Panc1 (cell line): ENCODE data around the gene RAB14. TPM values are rescaled to one million over a fixed set of nuclear protein-coding genes. Genes with fewer than 3 reads are reported as not detected.

Experiments
- ATAC-seq: fragments of 200-7000 bp; cut with Tn5 transposase; 2 replicates; pipeline ENCODE4 v1.9.1; 2020; ENCODE audit warnings: mild to moderate bottlenecking, moderate library complexity
- BruUV-seq: library from RNA; stranded (reverse); fragments of 400-500 nt; replicated peaks from 2 replicates; lab custom pipeline; 2021; lab: Mats Ljungman, UMichigan
- CTCF ChIA-PET: fragments of 300-600 bp; sonication (Branson Sonifier 250); formaldehyde crosslinking; loops from one replicate; lab custom pipeline; 2022; ENCODE audit warnings: antibody characterized with exemption; lab: Charles Lee
- POLR2A ChIA-PET: fragments of 300-600 bp; sonication (Branson Sonifier 250); formaldehyde crosslinking; loops from one replicate; lab custom pipeline; 2022; ENCODE audit warnings: antibody characterized with exemption; lab: Charles Lee
- DNase-seq: peaks from one replicate; pipeline ENCODE4 v3.0.0-alpha.2; 2010; ENCODE audit warnings: low read depth, low spot score
- H3K27ac ChIP-seq: 2 replicates; pipeline ENCODE4 v1.5.1; 2011; ENCODE audit warnings: mild to moderate bottlenecking, low read length, inconsistent platforms
- H3K27me3 ChIP-seq: fragments of 200-500 bp; sonication (Bioruptor generic); 2 replicates; pipeline ENCODE4 v1.6.0; 2014; ENCODE audit warnings: low read length, inconsistent platforms; ENCODE audit not compliant: control insufficient read depth, insufficient read depth
- H3K36me3 ChIP-seq: fragments of 200-500 bp; sonication (Bioruptor generic); 2 replicates; pipeline ENCODE4 v1.5.1; 2014; ENCODE audit warnings: inconsistent platforms, mild to moderate bottlenecking, low read length, moderate library complexity; ENCODE audit not compliant: control insufficient read depth, insufficient read depth
- H3K4me1 ChIP-seq: 2 replicates; pipeline ENCODE4 v1.5.1; 2011; ENCODE audit warnings: inconsistent platforms, mild to moderate bottlenecking, low read length, moderate library complexity; ENCODE audit not compliant: control insufficient read depth, insufficient read depth
- H3K4me3 ChIP-seq, 2 experiments: 2 replicates each; pipeline ENCODE4 v1.5.1; 2011 to 2012; ENCODE audit warnings: low read depth in 2 of 2, low read length in 2 of 2, mild to moderate bottlenecking in 2 of 2, inconsistent platforms in 1 of 2, moderate library complexity in 1 of 2
- H3K9me3 ChIP-seq: fragments of 200-500 bp; sonication (Bioruptor generic); 2 replicates; pipeline ENCODE4 v1.5.1; 2014; ENCODE audit warnings: low read depth, mild to moderate bottlenecking, inconsistent platforms, low read length, moderate library complexity; ENCODE audit not compliant: control insufficient read depth, insufficient read depth
- POLR2AphosphoS5 ChIP-seq: IDR thresholded peaks from 2 replicates; pipeline ENCODE4 v1.6.1; 2012; ENCODE audit warnings: mild to moderate bottlenecking, low read depth, low read length, moderate library complexity
- REST ChIP-seq, 2 experiments: IDR thresholded peaks; 2 replicates each; pipeline ENCODE4 v1.6.1; 2011 to 2012; ENCODE audit warnings: low read depth in 2 of 2, control low read depth in 1 of 2, low read length in 1 of 2, mild to moderate bottlenecking in 1 of 2, moderate library complexity in 1 of 2; ENCODE audit not compliant: insufficient read depth in 1 of 2
- SIN3A ChIP-seq: IDR thresholded peaks from 2 replicates; pipeline ENCODE4 v1.6.1; 2012; ENCODE audit warnings: low read depth, mild to moderate bottlenecking, low read length, moderate library complexity, borderline replicate concordance; ENCODE audit not compliant: insufficient read depth
- TCF7L2 ChIP-seq: IDR thresholded peaks from 2 replicates; pipeline ENCODE4 v1.6.1; 2011; ENCODE audit warnings: mild to moderate bottlenecking, low read depth, low read length, inconsistent platforms
- in situ Hi-C: cut with HindIII; loops from 2 replicates; pipeline ENCODE4 v1.10.0; 2016; ENCODE audit warnings: low sequenced_read_pairs, low pct_unique_long_range_greater_than_20kb
- intact Hi-C: fragments of 100-400 bp; cut with micrococcal nuclease; formaldehyde crosslinking; loops from one replicate; pipeline ENCODE4 v1.10.0; 2022; ENCODE audit not compliant: unreplicated experiment
- total RNA-seq: library from RNA; stranded (reverse); gene quantifications from one replicate; pipeline ENCODE4 v1.2.1, GENCODE V29; 2021; ENCODE audit not compliant: unreplicated experiment
- TF ChIP-seq, protein P1 (sequence below): fragments of 450-650 bp; IDR thresholded peaks from 2 replicates; pipeline ENCODE4 v1.5.1; 2017; ENCODE audit warnings: mild to moderate bottlenecking

Gene RAB14
- total RNA-seq, 1 experiment from 2014 or later, result 42.7 TPM

DNA sequence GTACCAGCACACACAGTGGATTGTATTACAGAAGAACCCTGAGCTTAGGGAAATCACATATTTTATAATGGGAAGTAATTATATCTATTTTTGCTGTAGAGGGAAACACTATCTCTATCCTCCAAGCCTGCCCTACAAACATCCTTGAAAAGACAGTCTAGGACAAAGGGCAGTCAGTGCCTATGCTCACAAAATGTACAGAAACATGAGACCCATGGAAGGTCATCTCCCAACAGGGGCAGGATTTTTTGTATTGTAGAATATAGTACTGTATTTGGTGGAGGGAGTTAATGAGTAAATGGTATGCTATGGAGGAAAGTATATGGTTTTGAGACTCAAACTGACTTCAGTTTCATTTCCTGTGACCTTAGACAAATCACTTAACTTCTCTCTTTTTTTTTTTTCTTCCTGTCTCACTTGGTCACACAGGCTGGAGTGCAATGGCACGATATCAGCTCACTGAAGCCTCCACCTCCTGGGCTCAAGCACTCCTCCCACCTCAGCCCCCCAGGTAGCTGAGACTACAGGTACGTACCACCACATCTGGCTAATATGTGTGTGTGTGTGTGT is 5.8 kb upstream of the RAB14 start:
- Histone ChIP-seq H3K4me3 (no peak overlapping the region), H3K4me1 (no peaks in the 10 kb centered on the region), H3K27me3 (no peaks in the 10 kb centered on the region), H3K9me3 (no peaks in the 10 kb centered on the region), H3K27ac (no peak overlapping the region), H3K36me3 (no peaks in the 10 kb centered on the region)
- CTCF ChIA-PET, result no interaction called here
- BruUV-seq, result no TSS peak
- in situ Hi-C loops, result no loop called here
- intact Hi-C loops, result no loop called here
- no peak for DNase-seq
- no peak for ATAC-seq
- POLR2A ChIA-PET, result no interaction called here
- TF ChIP-seq REST (IDR thresholded peaks at IDR 0.05; ENCODE audit: insufficient read depth in 1 of 2, low read depth in 2 of 2, low read length in 1 of 2) (no peak), SIN3A (no peak), TCF7L2 (no peak), POLR2AphosphoS5 (no peak)
- TF ChIP-seq, protein P1, sequence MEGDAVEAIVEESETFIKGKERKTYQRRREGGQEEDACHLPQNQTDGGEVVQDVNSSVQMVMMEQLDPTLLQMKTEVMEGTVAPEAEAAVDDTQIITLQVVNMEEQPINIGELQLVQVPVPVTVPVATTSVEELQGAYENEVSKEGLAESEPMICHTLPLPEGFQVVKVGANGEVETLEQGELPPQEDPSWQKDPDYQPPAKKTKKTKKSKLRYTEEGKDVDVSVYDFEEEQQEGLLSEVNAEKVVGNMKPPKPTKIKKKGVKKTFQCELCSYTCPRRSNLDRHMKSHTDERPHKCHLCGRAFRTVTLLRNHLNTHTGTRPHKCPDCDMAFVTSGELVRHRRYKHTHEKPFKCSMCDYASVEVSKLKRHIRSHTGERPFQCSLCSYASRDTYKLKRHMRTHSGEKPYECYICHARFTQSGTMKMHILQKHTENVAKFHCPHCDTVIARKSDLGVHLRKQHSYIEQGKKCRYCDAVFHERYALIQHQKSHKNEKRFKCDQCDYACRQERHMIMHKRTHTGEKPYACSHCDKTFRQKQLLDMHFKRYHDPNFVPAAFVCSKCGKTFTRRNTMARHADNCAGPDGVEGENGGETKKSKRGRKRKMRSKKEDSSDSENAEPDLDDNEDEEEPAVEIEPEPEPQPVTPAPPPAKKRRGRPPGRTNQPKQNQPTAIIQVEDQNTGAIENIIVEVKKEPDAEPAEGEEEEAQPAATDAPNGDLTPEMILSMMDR, result no peak

- no peaks in the 10 kb centered on the region for H3K4me1 ChIP-seq
- no peak for ATAC-seq
- ChIA-PET CTCF (no interaction called here), POLR2A (no interaction called here)
- H3K9me3 ChIP-seq, result no peaks in the 10 kb centered on the region
- no peaks in the 10 kb centered on the region for H3K36me3 ChIP-seq
- no peak for DNase-seq
- H3K27me3 ChIP-seq, result no peaks in the 10 kb centered on the region
- in situ Hi-C loops (no loop called here), intact Hi-C loops (no loop called here)
- H3K4me3 ChIP-seq, result no peak overlapping the region
- no peak overlapping the region for H3K27ac ChIP-seq
- BruUV-seq, result no TSS peak
- TF ChIP-seq POLR2AphosphoS5, result no peak
- TF ChIP-seq TCF7L2, result no peak
- TF ChIP-seq, protein P1, result no peak
- TF ChIP-seq REST (IDR thresholded peaks at IDR 0.05; ENCODE audit: insufficient read depth in 1 of 2, low read depth in 2 of 2, low read length in 1 of 2), result no peak
- no peak for TF ChIP-seq SIN3A
Measured at GRCh38 chr9:121206516-121207370, 5.1 kb upstream of the RAB14 start.
